GM12872 (cell line): Measurements from ENCODE around the gene CHST14.

Source experiments
- TF ChIP-seq, protein P1 (sequence below): IDR thresholded peaks from 3 replicates; pipeline ENCODE4 v1.5.1; 2011; ENCODE audit warnings: low read depth, mild to moderate bottlenecking, low read length, moderate library complexity; ENCODE audit not compliant: insufficient read depth

The CHST14 gene

DNA sequence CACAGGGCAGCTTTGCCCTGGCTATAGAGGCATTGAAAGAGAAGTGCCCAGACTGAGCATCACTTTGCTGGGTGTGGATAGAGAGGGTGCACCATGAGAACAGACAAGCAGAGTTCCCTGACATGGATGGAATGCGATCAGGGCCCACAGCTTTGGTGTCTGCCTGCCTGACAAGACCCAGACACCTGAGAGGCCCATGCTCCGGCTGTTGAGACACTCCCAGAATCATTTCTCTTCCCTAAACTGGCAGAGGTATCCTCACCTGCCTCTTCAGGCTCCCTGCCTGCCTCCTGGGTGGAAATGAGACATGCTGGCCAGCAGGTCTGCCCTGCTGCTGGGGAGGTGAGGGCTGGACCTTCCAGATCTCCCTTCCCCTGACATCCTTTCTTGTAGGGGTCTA is 10.4 kb upstream of the CHST14 start:
- TF ChIP-seq, protein P1, sequence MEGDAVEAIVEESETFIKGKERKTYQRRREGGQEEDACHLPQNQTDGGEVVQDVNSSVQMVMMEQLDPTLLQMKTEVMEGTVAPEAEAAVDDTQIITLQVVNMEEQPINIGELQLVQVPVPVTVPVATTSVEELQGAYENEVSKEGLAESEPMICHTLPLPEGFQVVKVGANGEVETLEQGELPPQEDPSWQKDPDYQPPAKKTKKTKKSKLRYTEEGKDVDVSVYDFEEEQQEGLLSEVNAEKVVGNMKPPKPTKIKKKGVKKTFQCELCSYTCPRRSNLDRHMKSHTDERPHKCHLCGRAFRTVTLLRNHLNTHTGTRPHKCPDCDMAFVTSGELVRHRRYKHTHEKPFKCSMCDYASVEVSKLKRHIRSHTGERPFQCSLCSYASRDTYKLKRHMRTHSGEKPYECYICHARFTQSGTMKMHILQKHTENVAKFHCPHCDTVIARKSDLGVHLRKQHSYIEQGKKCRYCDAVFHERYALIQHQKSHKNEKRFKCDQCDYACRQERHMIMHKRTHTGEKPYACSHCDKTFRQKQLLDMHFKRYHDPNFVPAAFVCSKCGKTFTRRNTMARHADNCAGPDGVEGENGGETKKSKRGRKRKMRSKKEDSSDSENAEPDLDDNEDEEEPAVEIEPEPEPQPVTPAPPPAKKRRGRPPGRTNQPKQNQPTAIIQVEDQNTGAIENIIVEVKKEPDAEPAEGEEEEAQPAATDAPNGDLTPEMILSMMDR, result no peak

DNA sequence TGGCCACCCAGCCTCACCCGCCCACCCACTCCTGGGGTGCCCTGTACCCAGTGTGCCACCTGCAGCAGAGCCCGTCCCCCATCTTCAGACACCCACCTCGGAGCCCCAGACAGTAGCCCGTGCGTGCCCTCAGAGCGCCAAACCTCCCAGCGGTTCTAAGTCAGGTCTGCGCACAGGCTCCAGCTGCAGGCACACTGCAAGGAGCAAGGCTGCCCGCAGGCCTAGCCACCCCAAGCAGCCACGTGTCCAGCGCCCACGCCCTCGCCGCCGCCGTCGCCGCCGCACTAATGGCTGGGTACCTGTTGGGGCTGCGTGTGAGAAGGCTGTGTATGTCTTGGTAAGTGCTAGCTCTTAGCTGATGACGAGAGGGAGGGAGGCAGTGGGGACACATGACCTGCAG is 8.8 kb upstream of the CHST14 start:
- TF ChIP-seq, protein P1, result no peak

DNA sequence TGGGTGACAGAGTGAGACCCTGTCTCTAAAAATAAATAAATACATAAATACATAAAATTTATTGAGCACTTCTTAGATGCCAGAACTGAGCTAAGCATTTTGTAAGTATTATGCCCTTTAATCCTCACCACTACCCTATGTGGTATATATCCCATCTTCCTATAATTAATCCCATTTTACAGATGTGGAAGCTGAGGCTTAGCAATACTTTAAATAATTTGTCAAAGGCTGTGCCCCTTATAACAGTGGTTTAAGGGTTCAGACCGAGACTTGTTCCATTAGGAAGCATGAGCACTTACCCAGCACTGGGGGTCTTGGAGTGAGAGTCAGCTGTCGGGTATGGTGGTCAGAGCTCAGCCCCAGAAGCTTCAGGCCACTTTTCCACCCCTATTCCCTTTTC is 7.5 kb upstream of the CHST14 start:
- TF ChIP-seq, protein P1, result no peak

DNA sequence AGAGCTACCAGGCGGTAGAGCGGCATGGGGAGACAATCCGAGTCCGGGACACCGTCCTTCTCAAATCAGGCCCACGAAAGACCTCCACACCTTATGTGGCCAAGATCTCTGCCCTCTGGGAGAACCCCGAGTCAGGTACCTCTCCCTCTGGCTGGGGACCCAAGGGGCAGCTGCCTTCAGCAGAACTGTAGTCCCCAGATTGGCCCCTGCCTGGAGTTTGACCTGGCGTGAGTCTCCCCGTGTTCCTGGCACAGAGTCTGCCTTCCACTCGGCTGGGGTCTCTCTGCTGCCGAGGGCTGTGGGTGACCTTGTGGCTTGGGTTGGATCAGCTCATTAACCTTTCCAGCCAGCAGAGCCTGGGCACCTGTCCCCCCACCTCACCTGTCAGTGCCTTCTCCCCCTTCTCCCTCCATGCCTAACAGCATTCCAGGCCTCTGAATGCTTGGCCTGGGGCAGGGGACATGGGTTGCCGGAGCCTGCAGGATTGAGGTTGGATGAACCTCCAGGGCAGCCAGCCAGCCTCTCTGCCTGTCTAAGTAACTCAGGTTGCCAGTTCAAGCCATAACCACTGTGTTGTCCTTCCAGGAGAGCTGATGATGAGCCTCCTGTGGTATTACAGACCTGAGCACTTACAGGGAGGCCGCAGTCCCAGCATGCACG is 6.8 kb upstream of the CHST14 start:
- TF ChIP-seq, protein P1, result no peak

DNA sequence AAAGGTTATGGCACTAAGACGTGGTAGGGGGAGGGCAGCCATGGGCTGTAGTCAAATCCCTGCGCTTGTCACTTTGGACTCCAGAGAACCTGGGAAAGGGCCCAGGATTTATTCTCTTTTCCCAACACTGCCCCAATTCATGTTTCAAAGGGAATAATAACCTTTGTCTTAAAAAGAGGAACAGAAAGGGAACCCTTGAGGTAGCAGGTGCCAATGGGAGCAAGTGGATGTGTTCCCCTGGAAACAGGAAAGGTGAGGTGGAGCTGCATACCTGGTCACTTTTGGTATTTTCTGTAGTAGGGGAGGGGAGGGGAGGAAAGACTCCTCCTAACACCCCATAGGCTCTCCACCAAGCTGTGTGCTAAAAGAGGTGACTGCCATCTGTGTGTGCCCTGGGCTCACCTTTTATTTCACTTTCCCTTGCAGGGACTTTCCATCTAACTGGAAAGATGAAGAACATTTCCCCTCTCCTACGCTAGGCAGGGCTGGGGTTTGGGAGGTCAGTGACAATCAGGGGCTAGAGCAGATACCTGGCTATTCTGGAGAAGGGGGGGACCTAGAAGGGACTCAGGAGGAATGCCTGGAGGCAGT is 6.1 kb upstream of the CHST14 start:
- TF ChIP-seq, protein P1, result no peak

DNA sequence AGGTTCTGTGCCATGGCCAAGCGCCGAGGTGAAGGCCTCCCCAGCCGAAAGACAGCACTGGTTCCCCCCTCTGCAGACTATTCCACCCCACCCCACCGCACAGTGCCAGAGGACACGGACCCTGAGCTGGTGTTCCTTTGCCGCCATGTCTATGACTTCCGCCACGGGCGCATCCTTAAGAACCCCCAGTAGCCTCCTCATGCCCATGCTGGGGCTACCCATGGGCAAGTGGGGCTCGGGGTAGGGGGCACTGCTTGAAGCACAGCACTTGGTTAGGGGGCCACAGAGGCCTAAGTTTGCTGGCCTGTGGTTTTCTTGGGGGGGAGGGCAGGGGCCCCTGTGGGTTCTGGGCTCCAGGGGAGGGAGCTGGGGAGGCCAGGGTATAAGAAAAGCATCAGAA is 4.8 kb upstream of the CHST14 start:
- TF ChIP-seq, protein P1, result no peak

DNA sequence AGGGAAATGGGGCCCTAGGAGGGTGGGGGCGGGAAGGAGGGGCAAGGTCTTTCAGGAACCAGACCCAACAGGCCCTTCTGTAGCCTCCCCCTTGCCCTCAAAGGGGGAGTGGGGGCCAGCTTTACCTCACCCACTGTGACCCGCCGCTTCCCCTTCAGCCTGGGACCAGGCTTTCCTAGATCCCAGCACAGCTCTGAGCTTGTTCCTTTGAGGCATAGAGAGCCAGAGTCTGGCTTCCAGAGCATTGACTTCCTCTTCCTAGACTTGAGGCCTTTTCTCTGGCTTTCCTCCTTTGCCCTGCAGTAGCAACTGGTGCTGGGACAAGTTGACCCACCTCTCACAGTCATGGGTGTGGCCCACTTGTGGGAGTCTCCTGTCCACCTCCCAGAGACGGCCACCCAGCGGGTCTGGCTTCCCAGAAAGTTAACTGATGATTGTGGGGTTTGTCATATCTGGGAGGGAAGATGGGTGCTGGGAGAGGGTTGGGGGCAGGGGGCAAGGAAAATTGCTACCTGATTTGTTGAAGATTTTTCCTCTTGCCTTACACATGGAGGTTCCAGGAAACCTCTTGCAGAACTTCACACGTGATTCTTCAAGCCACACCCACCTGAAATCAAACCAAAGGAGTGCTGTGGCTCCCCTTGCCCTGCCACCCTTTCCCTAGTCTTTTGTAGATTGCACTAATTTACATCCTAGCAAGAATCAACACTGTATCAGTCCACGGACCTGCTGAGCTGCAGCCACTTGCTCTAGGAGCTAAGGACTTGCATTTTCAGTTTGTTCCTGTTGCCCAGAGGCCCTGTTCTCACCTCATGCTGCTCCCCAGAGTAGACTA is 4.1 kb upstream of the CHST14 start:
- TF ChIP-seq, protein P1, result no peak
